Liver (tissue), 9 donors: ENCODE data around the gene NEUROD4. TPM values are rescaled to one million over a fixed set of nuclear protein-coding genes. Genes with fewer than 3 reads are reported as not detected.
A peak's percentile ranks its signal among the peaks of the same experiment; 100 is the strongest.
"Not testable (repeated sequence)": the region's sequence is repeated elsewhere in the genome, so short reads cannot be mapped to it uniquely, and the experiment has no call there.

Source experiments
- DNase-seq: peaks from one replicate; pipeline ENCODE4 v3.0.0-alpha.2; 2017; ENCODE audit warnings: low spot score
- H3K27ac ChIP-seq, 2 donors: one replicate each; pipeline ENCODE4 v1.7.0; 2013; ENCODE audit warnings: inconsistent platforms in 2 of 2, low read length in 2 of 2, control low read depth in 1 of 2, low read depth in 1 of 2, mild to moderate bottlenecking in 1 of 2
- H3K27me3 ChIP-seq, 4 donors: one replicate each; pipeline versions ENCODE4 v1.6.1 to v1.7.0; 2013; ENCODE audit warnings: low read length in 3 of 4, inconsistent platforms in 1 of 4, mild to moderate bottlenecking in 1 of 4, moderate library complexity in 1 of 4; ENCODE audit not compliant: control insufficient read depth in 4 of 4, insufficient read depth in 4 of 4
- H3K36me3 ChIP-seq, 4 donors: one replicate each; pipeline versions ENCODE4 v1.6.1 to v1.7.0; 2013; ENCODE audit warnings: low read length in 3 of 4, mild to moderate bottlenecking in 3 of 4, low read depth in 1 of 4, moderate library complexity in 1 of 4; ENCODE audit not compliant: control insufficient read depth in 4 of 4, insufficient read depth in 3 of 4
- H3K4me1 ChIP-seq, 4 donors: one replicate each; pipeline versions ENCODE4 v1.6.1 to v1.7.0; 2013; ENCODE audit warnings: low read length in 3 of 4, mild to moderate bottlenecking in 3 of 4, moderate library complexity in 1 of 4; ENCODE audit not compliant: control insufficient read depth in 4 of 4, insufficient read depth in 4 of 4
- H3K4me3 ChIP-seq, 3 donors: one replicate each; pipeline versions ENCODE4 v1.6.1 to v1.7.0; 2013; ENCODE audit warnings: low read length in 3 of 3, control low read depth in 1 of 3, low read depth in 1 of 3, mild to moderate bottlenecking in 1 of 3
- H3K9ac ChIP-seq, 2 donors: one replicate each; pipeline ENCODE4 v1.7.0; 2013; ENCODE audit warnings: low read length in 2 of 2, mild to moderate bottlenecking in 2 of 2, moderate library complexity in 2 of 2, control low read depth in 1 of 2, low read depth in 1 of 2
- H3K9me3 ChIP-seq, 4 donors: one replicate each; pipeline versions ENCODE4 v1.6.1 to v1.7.0; 2013; ENCODE audit warnings: low read length in 3 of 4; ENCODE audit not compliant: control insufficient read depth in 4 of 4
- EGR1 ChIP-seq, 2 donors: IDR thresholded peaks; 2 replicates each; pipeline ENCODE4 v1.6.1; 2016 to 2018; ENCODE audit warnings: antibody characterized with exemption in 2 of 2, low read depth in 2 of 2
- GABPA ChIP-seq, 2 donors: IDR thresholded peaks in 1 of 2; conservative IDR thresholded peaks in 1 of 2; 2 replicates each; pipeline ENCODE4 v1.6.1; 2016; ENCODE audit warnings: antibody characterized with exemption in 2 of 2, mild to moderate bottlenecking in 1 of 2, moderate library complexity in 1 of 2
- MAX ChIP-seq: IDR thresholded peaks from 2 replicates; pipeline ENCODE4 v1.6.1; 2016; ENCODE audit warnings: antibody characterized with exemption
- REST ChIP-seq: IDR thresholded peaks from 2 replicates; pipeline ENCODE4 v1.6.1; 2016; ENCODE audit warnings: antibody characterized with exemption, mild to moderate bottlenecking
- TAF1 ChIP-seq: conservative IDR thresholded peaks from 2 replicates; pipeline ENCODE4 v1.6.1; 2016; ENCODE audit warnings: antibody characterized with exemption, mild to moderate bottlenecking
- YY1 ChIP-seq: IDR thresholded peaks from 2 replicates; pipeline ENCODE4 v1.6.1; 2016; ENCODE audit warnings: antibody characterized with exemption, mild to moderate bottlenecking
- WGBS: extraction: QIAGEN DNeasy Blood & Tissue Kit; methylation state at CpG from one replicate; pipeline ENCODE4 v1.1.7; 2013; 5-methylcytosine and 5-hydroxymethylcytosine counted together
- polyA plus RNA-seq, 2 donors: library from polyadenylated mRNA; stranded (reverse) in 1 of 2; unstranded in 1 of 2; fragments of 200-250 nt in 1 of 2; fragments of >200 nt in 1 of 2; fragmentation: Nextera tagmentation in 1 of 2; extraction: Ambion mirVana in 1 of 2; gene quantifications; one replicate each; pipeline versions ENCODE4 v1.2.1 to v1.2.3, GENCODE V29; 2013 to 2015
- total RNA-seq, 2 donors: library from RNA; depleted of rRNA; stranded (reverse); fragments of >200 nt; gene quantifications; one replicate each; pipeline ENCODE4 v1.2.3, GENCODE V29; 2014
- donor health status: healthy.
- donor health status: healthy.
- donor health status: healthy.
- donor health status: healthy.
- donor health status: healthy.

NEUROD4 gene
- total and polyA plus RNA-seq, 4 donors = not detected

GRCh38 chr12:54984658-54985376 is 35.0 kb upstream of the NEUROD4 start, which contains the start of gene TESPA1:
TESPA1 (minus strand) TSS chr12:54984762; CDS start chr12:54974562, 10,200 bp downstream.
- Histone ChIP-seq H3K4me1 (peaks cover 0 to 2% (median 0%) of the 10 kb centered on the region in 4 donors), H3K9ac (peak within 1 kb of the TSS in 1 of 2 donors; percentile 44), H3K36me3 (no peaks in the 10 kb centered on the region), H3K27me3 (no peaks in the 10 kb centered on the region), H3K4me3 (no peak within 1 kb of the TSS), H3K27ac (no peak within 1 kb of the TSS), H3K9me3 (no peaks in the 10 kb centered on the region)
- TF ChIP-seq GABPA (IDR thresholded peaks at IDR 0.05 in 1 of 2, conservative IDR thresholded peaks at IDR 0.05 in 1 of 2) = peak in 1 of 2 donors; percentile 50
- no peak for TF ChIP-seq REST
- TF ChIP-seq YY1 = no peak
- TF ChIP-seq MAX = no peak
- TF ChIP-seq TAF1 = no peak
- WGBS = 55% methylated on average over 12 of the region's 12 CpGs
- peak; percentile 53 for DNase-seq

- H3K4me1 ChIP-seq, H3K4me3 ChIP-seq, H3K36me3 ChIP-seq, H3K9ac ChIP-seq, H3K27me3 ChIP-seq, H3K9me3 ChIP-seq, DNase-seq, H3K27ac ChIP-seq: not testable (repeated sequence)
- WGBS = 88% methylated on average over 3 of the region's 3 CpGs
Measured at GRCh38 chr12:54986773-54987172, 33.0 kb upstream of the NEUROD4 start.

- H3K9ac ChIP-seq = no peak overlapping the region
- no peak overlapping the region for H3K4me3 ChIP-seq
- TF ChIP-seq EGR1 (IDR thresholded peaks at IDR 0.05; ENCODE audit: low read depth in 2 of 2) = no peak
- peaks cover 0 to 2% (median 0%) of the 10 kb centered on the region in 4 donors for H3K4me1 ChIP-seq
- no peak for DNase-seq
- H3K27ac ChIP-seq = no peak overlapping the region
- H3K27me3 ChIP-seq = no peaks in the 10 kb centered on the region
- WGBS = 84% methylated on average over 4 of the region's 4 CpGs
- no peaks in the 10 kb centered on the region for H3K36me3 ChIP-seq
- H3K9me3 ChIP-seq = no peaks in the 10 kb centered on the region
Measured at GRCh38 chr12:54987611-54988231, 32.1 kb upstream of the NEUROD4 start.
